Gastroesophageal sphincter (tissue), 4 donors: ENCODE data around the gene CCNYL1. TPM values are rescaled to one million over a fixed set of nuclear protein-coding genes. Genes with fewer than 3 reads are reported as not detected.

Experiments
- ATAC-seq: fragments of 150-250 bp; one replicate; pipeline ENCODE4 v1.9.1; 2016; ENCODE audit warnings: mild to moderate bottlenecking, moderate library complexity
- H3K27ac ChIP-seq, 4 donors: fragments of 200-600 bp; sonication (generic) in 3 of 4; 1 replicate in 3 of 4; 2 replicates in 1 of 4; pipeline ENCODE4 v1.5.1; 2016 to 2019
- H3K27me3 ChIP-seq: fragments of 200-600 bp; sonication (generic); one replicate; pipeline ENCODE4 v1.5.1; 2019
- H3K36me3 ChIP-seq, 2 donors: fragments of 200-600 bp; sonication (generic); one replicate each; pipeline ENCODE4 v1.5.1; 2019; ENCODE audit warnings: control low read depth in 1 of 2
- H3K4me1 ChIP-seq, 3 donors: fragments of 200-600 bp; sonication (generic); 1 replicate in 2 of 3; 2 replicates in 1 of 3; pipeline ENCODE4 v1.5.1; 2016 to 2019; ENCODE audit warnings: control low read depth in 2 of 3
- H3K4me3 ChIP-seq, 2 donors: fragments of 200-600 bp; sonication (generic); one replicate each; pipeline ENCODE4 v1.5.1; 2019; ENCODE audit warnings: mild to moderate bottlenecking in 1 of 2, moderate library complexity in 1 of 2
- H3K9me3 ChIP-seq, 3 donors: fragments of 200-600 bp; sonication (generic); one replicate each; pipeline ENCODE4 v1.5.1; 2017 to 2019; ENCODE audit warnings: control low read depth in 2 of 3
- CTCF ChIP-seq, 4 experiments: fragments of 200-600 bp in 2 of 4; fragments of 450-650 bp in 2 of 4; sonication (generic) in 1 of 4; IDR thresholded peaks; one replicate each; pipeline ENCODE4 v1.5.1; 2017 to 2019; ENCODE audit warnings: antibody characterized with exemption in 4 of 4, mild to moderate bottlenecking in 2 of 4, moderate library complexity in 2 of 4
- EP300 ChIP-seq: sonication (generic); formaldehyde crosslinking; IDR thresholded peaks from one replicate; pipeline ENCODE4 v1.6.1; 2017; ENCODE audit warnings: antibody characterized with exemption, mild to moderate bottlenecking
- POLR2A ChIP-seq, 2 donors: fragments of 450-650 bp; IDR thresholded peaks; one replicate each; pipeline ENCODE4 v1.6.1; 2017; ENCODE audit warnings: antibody characterized with exemption in 2 of 2, mild to moderate bottlenecking in 2 of 2, moderate library complexity in 1 of 2
- POLR2AphosphoS5 ChIP-seq: sonication (generic); formaldehyde crosslinking; IDR thresholded peaks from one replicate; pipeline ENCODE4 v1.6.1; 2017; ENCODE audit warnings: antibody characterized with exemption
- WGBS, 2 donors: methylation state at CpG; one replicate each; pipeline ENCODE4 v1.1.5; 2018; ENCODE audit warnings: low coverage in 1 of 2; 5-methylcytosine and 5-hydroxymethylcytosine counted together
- total RNA-seq, 4 donors: library from RNA; depleted of rRNA; stranded (reverse); fragments of >200 nt; gene quantifications; one replicate each; pipeline ENCODE4 v1.1.0, GENCODE V29; 2016

CCNYL1 gene
- total RNA-seq, 4 donors from 2014 or later = 11.0 to 20.9 (median 11.9) TPM

- Histone ChIP-seq H3K36me3 (peaks cover 0 to 64% of the 10 kb centered on the region in 2 donors), H3K9me3 (no peaks in the 10 kb centered on the region), H3K27ac (no peak overlapping the region), H3K4me1 (no peaks in the 10 kb centered on the region), H3K27me3 (no peaks in the 10 kb centered on the region), H3K4me3 (no peak overlapping the region)
- WGBS, 2 donors = 33 to 38% methylated on average over 1 of the region's 1 CpG
- ATAC-seq = peak; percentile 61
- TF ChIP-seq POLR2AphosphoS5 (no peak), CTCF (IDR thresholded peaks at IDR 0.05) (peak; percentile 74 to 88 (median 81)), EP300 (no peak), POLR2A (IDR thresholded peaks at IDR 0.05) (no peak)
These were observed 34.7 kb downstream of the CCNYL1 start for GRCh38 chr2:207746131-207746530.

GRCh38 chr2:207747653-207748560 lies 36.5 kb downstream of the CCNYL1 start:
- Histone ChIP-seq H3K36me3 (peaks cover 0 to 69% of the 10 kb centered on the region in 2 donors), H3K9me3 (no peaks in the 10 kb centered on the region), H3K27me3 (no peaks in the 10 kb centered on the region), H3K4me1 (no peaks in the 10 kb centered on the region), H3K4me3 (no peak overlapping the region), H3K27ac (no peak overlapping the region)
- ATAC-seq = no peak
- 86 to 100% methylated on average over 2 to 6 of the region's 15 CpGs for WGBS, 2 donors
- TF ChIP-seq CTCF (IDR thresholded peaks at IDR 0.05) = no peak
- TF ChIP-seq POLR2AphosphoS5 = no peak
- no peak for TF ChIP-seq POLR2A (IDR thresholded peaks at IDR 0.05)
- no peak for TF ChIP-seq EP300

GRCh38 chr2:207748993-207749392 lies 37.6 kb downstream of the CCNYL1 start:
- no peaks in the 10 kb centered on the region for H3K27me3 ChIP-seq
- H3K4me1 ChIP-seq = no peaks in the 10 kb centered on the region
- no peaks in the 10 kb centered on the region for H3K9me3 ChIP-seq
- no peak for TF ChIP-seq POLR2A (IDR thresholded peaks at IDR 0.05)
- no peak for TF ChIP-seq CTCF (IDR thresholded peaks at IDR 0.05)
- no peak overlapping the region for H3K4me3 ChIP-seq
- no peak overlapping the region for H3K27ac ChIP-seq
- peaks cover 0 to 68% of the 10 kb centered on the region in 2 donors for H3K36me3 ChIP-seq
- no peak for ATAC-seq

GRCh38 chr2:207749873-207750272 lies 38.4 kb downstream of the CCNYL1 start:
- Histone ChIP-seq H3K27me3 (no peaks in the 10 kb centered on the region), H3K27ac (no peak overlapping the region), H3K9me3 (no peaks in the 10 kb centered on the region), H3K4me3 (no peak overlapping the region), H3K4me1 (no peaks in the 10 kb centered on the region), H3K36me3 (peaks cover 0 to 73% of the 10 kb centered on the region in 2 donors)
- ATAC-seq = no peak
- WGBS, 2 donors = 63 to 72% methylated on average over 2 of the region's 2 CpGs
- TF ChIP-seq EP300 (no peak), POLR2A (IDR thresholded peaks at IDR 0.05) (no peak), CTCF (IDR thresholded peaks at IDR 0.05) (no peak), POLR2AphosphoS5 (no peak)

GRCh38 chr2:207750345-207750744 lies 38.9 kb downstream of the CCNYL1 start:
- Histone ChIP-seq H3K4me3 (no peak overlapping the region), H3K9me3 (no peaks in the 10 kb centered on the region), H3K4me1 (no peaks in the 10 kb centered on the region), H3K27me3 (no peaks in the 10 kb centered on the region), H3K27ac (no peak overlapping the region), H3K36me3 (peaks cover 0 to 73% of the 10 kb centered on the region in 2 donors)
- no peak for ATAC-seq
- TF ChIP-seq EP300 (no peak), POLR2AphosphoS5 (no peak), POLR2A (IDR thresholded peaks at IDR 0.05) (no peak), CTCF (IDR thresholded peaks at IDR 0.05) (no peak)
- 74 to 75% methylated on average over 5 to 7 of the region's 7 CpGs for WGBS, 2 donors
